Kidney (tissue), 14 donors: ENCODE data around the gene RBM45. TPM values are rescaled to one million over a fixed set of nuclear protein-coding genes. Genes with fewer than 3 reads are reported as not detected.

Experiments used
- DNase-seq, 5 donors: peaks; one replicate each; pipeline ENCODE4 v3.0.0-alpha.2; 2013 to 2020
- FAIRE-seq: peaks from 2 replicates; lab custom pipeline; 2012; peaks lifted over from hg19 to GRCh38; lab: Jason Lieb, UNC
- H3K27ac ChIP-seq, 2 donors: one replicate each; pipeline ENCODE4 v1.7.0; 2013; ENCODE audit warnings: low read depth in 2 of 2, low read length in 2 of 2, inconsistent platforms in 1 of 2
- H3K27me3 ChIP-seq: one replicate; pipeline ENCODE4 v1.7.1; 2013; ENCODE audit warnings: low read length, inconsistent platforms; ENCODE audit not compliant: control insufficient read depth, insufficient read depth
- H3K36me3 ChIP-seq, 3 donors: one replicate each; pipeline versions ENCODE4 v1.7.0 to v1.7.1; 2013; ENCODE audit warnings: low read length in 3 of 3, control low read depth in 1 of 3, inconsistent platforms in 1 of 3; ENCODE audit not compliant: insufficient read depth in 3 of 3, control insufficient read depth in 2 of 3
- H3K4me1 ChIP-seq, 3 donors: one replicate each; pipeline versions ENCODE4 v1.7.0 to v1.7.1; 2013; ENCODE audit warnings: low read length in 3 of 3, inconsistent platforms in 1 of 3, low read depth in 1 of 3; ENCODE audit not compliant: control insufficient read depth in 2 of 3, insufficient read depth in 2 of 3
- H3K4me3 ChIP-seq, 3 donors: one replicate each; pipeline versions ENCODE4 v1.7.0 to v1.8.1; 2013; ENCODE audit warnings: low read length in 3 of 3, control low read depth in 1 of 3, inconsistent platforms in 1 of 3
- H3K9ac ChIP-seq, 3 donors: one replicate each; pipeline versions ENCODE4 v1.7.0 to v1.7.1; 2013; ENCODE audit warnings: low read length in 3 of 3, control low read depth in 1 of 3, inconsistent platforms in 1 of 3
- H3K9me3 ChIP-seq, 3 donors: one replicate each; pipeline versions ENCODE4 v1.7.0 to v1.7.1; 2013; ENCODE audit warnings: low read length in 3 of 3, control low read depth in 1 of 3, inconsistent platforms in 1 of 3; ENCODE audit not compliant: control insufficient read depth in 2 of 3, insufficient read depth in 1 of 3
- CTCF ChIP-seq: IDR thresholded peaks from 3 replicates; pipeline ENCODE4 v1.5.1; 2012; ENCODE audit warnings: mild to moderate bottlenecking, moderate library complexity, borderline replicate concordance; ENCODE audit not compliant: insufficient read depth; ENCODE audit errors: extremely low read depth
- intact Hi-C: fragments of 100-400 bp; cut with DNase I; formaldehyde crosslinking; loops from one replicate; pipeline ENCODE4 v1.11.1; 2022
- polyA plus RNA-seq: library from polyadenylated mRNA; stranded (reverse); fragments of 350-450 nt; fragmentation: Illumina TruSeq; extraction: RNeasy Lipid Tissue Mini Kit (QIAGEN cat#74804); gene quantifications from one replicate; pipeline ENCODE4 v1.2.3, GENCODE V29; 2014; ENCODE audit warnings: low read depth, low replicate concordance; ENCODE audit not compliant: insufficient read depth
- total RNA-seq: library from RNA; stranded (reverse); fragmentation: NEBNext Ultra II Directional; extraction: Animal tissue kit (Norgen Biotek cat#: 25700); gene quantifications from one replicate; pipeline ENCODE4 v1.2.1, GENCODE V29; 2021
- donor health status: control.
- donor health status: control.
- donor health status: control.
- donor health status: control.
- donor health status: control.
- donor health status: DM: yes; HTN: yes; CAD: no.
- donor health status: Normal renal cell carcinoma (clear cell type).

Gene RBM45
- total and polyA plus RNA-seq, 2 donors from 2014 or later = 10.1 to 19.2 TPM

GRCh38 chr2:178163395-178163794 lies 51.2 kb downstream of the RBM45 start:
- H3K9me3 ChIP-seq = no peaks in the 10 kb centered on the region
- no peak for FAIRE-seq
- no peak for DNase-seq

GRCh38 chr2:178163911-178164310 lies 51.7 kb downstream of the RBM45 start:
- no peak overlapping the region for H3K9ac ChIP-seq
- no peaks in the 10 kb centered on the region for H3K27me3 ChIP-seq
- no peak for TF ChIP-seq CTCF
- FAIRE-seq = no peak
- no peaks in the 10 kb centered on the region for H3K36me3 ChIP-seq
- H3K27ac ChIP-seq = no peak overlapping the region
- H3K4me3 ChIP-seq = no peak overlapping the region
- no peaks in the 10 kb centered on the region for H3K4me1 ChIP-seq
- no peaks in the 10 kb centered on the region for H3K9me3 ChIP-seq
- intact Hi-C loops = no loop called here
- no peak for DNase-seq

More at GRCh38 chr2:178163395-178163794, 51.2 kb downstream of the RBM45 start:
- H3K4me1 ChIP-seq = no peaks in the 10 kb centered on the region
- H3K27me3 ChIP-seq = no peaks in the 10 kb centered on the region
- no peak overlapping the region for H3K4me3 ChIP-seq
- no peak overlapping the region for H3K27ac ChIP-seq
- H3K9ac ChIP-seq = no peak overlapping the region
- no peaks in the 10 kb centered on the region for H3K36me3 ChIP-seq
- TF ChIP-seq CTCF = no peak
- intact Hi-C loops = no loop called here

GRCh38 chr2:178173657-178174056 lies 61.4 kb downstream of the RBM45 start:
- no peak for TF ChIP-seq CTCF
- Histone ChIP-seq H3K4me1 (no peaks in the 10 kb centered on the region), H3K9ac (no peak overlapping the region), H3K9me3 (no peaks in the 10 kb centered on the region), H3K36me3 (no peaks in the 10 kb centered on the region), H3K27ac (no peak overlapping the region), H3K4me3 (no peak overlapping the region), H3K27me3 (no peaks in the 10 kb centered on the region)
- no peak for FAIRE-seq
- DNase-seq = no peak
- intact Hi-C loops = no loop called here

- Histone ChIP-seq H3K36me3 (no peaks in the 10 kb centered on the region), H3K4me1 (no peaks in the 10 kb centered on the region), H3K9me3 (no peaks in the 10 kb centered on the region), H3K4me3 (no peak overlapping the region), H3K27ac (no peak overlapping the region), H3K9ac (no peak overlapping the region), H3K27me3 (no peaks in the 10 kb centered on the region)
- TF ChIP-seq CTCF = no peak
- FAIRE-seq (no peak), DNase-seq (no peak)
- intact Hi-C loops = no loop called here
These were observed 64.9 kb downstream of the RBM45 start for GRCh38 chr2:178177066-178177679.
